Stimulated activated CD4-positive, alpha-beta T cell treated with anti-CD3 and anti-CD28 coated beads, Interleukin-4, amount 100 ng/mL, for 48 hours (primary cell): ENCODE results near the gene RAPGEF1.
A peak's percentile ranks its signal among the peaks of the same experiment; 100 is the strongest.

Source experiments
- DNase-seq, 2 donors: peaks; one replicate each; pipeline ENCODE4 v3.0.0-alpha.2; 2020; ENCODE audit warnings: low read depth in 2 of 2

RAPGEF1 gene

DNA sequence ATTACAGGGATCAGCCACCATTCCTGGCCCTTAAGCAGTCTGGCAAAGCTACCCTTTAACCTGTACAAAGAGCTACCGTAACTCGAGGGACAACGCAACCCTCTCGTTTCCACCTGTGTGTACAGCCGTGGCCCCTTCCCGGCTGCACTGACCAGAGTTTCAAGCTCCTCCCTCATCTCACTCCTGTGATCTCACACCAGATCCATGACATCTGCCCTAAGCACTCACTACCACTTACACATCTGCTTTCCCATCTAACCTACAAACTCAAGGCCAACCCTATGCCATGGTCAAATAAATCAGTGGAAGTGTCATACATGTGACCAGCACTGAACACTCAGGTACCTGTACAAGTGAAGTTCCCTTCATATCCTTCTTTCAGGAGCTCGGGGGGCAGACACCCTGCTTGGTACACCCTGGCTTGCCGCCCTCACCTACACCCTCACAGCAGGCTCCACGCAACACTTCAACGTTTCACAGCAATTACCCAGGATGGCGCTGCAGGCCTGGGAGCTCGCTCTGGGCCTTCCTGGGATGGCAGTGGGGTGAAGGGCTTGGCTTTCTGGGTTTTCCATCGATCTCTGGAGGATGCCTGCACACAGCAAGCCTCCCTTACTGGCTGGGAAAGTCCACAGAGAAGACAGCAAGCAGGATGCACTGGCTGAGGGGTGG, 132.8 kb downstream of the RAPGEF1 start:
- DNase-seq, result no peak

DNA sequence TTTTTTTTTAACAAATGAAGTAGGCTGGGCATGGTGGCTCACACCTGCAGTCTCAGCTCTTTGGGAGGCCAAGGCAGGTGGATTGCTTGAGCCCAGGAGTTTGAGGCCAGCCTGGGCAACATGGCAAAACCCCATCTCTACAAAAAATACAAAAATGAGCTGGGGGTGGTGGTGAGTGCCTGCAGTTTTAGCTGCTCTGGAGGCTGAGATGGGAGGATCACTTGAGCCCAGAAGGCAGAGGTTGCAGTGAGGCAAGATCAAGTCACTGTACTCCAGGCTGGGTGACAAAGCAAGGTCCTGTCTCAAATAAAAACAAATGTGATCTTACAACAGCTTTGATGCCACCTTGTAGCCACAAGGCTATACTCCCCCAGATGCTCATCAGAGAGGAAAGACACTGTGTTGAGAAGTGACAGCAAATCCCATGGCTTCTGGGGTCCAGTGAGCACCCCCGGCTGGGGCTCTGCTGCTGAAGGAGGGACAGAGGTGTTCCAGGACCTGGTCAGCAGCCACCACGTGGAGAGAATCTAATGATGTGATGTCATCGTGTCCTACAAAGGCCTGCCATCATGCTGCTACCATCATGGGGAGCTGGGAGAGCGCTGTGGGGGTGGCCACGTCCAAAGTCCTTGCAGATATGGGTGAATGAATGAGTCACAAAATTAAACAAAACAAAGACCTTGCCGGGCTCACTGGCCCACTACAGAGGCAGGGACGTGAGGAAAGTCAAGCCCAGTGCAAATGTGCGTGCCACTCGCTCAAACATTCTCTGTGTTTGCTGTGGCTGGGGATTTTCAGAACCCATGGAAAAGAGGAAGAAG, 133.9 kb downstream of the RAPGEF1 start:
- no peak for DNase-seq

DNA sequence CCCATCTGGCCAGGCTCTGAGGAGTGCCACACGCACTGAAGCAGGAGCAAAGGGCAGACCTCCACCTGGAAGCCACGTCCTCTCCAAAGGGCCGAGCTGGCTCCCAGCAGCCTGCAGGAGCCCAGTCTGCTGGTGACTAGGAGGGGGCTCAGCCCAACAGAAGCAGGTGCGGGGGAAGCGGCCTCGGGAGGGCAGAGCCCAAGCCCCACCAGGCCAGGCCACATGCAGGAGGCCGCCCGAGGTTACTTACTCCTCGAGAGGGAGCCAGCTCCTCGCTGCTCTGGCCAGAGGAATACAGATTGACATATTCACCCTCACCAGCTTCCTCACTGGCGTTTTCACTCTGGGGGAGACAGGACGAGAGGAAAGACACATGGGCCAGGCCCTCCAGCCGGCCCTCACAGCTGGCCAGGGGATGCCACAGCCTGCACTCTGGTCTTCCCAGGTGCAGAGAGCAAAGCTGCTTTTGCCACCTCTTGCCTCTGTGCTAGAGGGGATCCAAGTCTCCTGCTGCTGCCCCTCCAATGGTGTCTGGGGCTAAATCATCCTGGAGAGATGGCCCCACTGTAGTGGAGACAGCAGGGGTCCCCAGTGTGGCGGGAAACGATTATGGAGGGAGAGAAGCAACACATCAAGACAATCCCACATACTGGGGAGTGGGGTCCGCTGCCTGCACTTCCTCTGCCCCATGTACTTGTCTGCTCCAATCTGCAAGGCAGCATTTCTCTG, 136.0 kb downstream of the RAPGEF1 start:
- DNase-seq, result no peak

DNA sequence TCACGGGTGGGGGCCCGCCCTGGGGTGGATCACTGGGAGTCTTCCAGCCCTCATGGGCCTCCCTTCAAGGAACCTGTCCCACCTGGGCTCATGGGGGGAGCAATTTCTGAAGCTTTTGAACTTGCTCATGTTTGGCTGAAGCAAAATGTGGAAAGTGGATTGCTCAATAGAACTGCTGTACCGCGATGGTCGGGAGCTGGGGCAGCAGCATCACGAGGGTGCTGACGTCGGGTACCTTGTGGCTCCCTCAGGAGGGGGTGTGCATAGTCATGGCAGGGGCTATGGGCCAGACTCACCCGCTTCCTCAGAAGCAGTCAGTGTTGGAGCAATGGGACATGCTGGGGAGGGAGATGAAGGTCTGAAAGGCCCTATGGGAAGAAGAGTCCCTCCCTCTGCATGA, 136.7 kb downstream of the RAPGEF1 start:
- DNase-seq, result no peak

DNA sequence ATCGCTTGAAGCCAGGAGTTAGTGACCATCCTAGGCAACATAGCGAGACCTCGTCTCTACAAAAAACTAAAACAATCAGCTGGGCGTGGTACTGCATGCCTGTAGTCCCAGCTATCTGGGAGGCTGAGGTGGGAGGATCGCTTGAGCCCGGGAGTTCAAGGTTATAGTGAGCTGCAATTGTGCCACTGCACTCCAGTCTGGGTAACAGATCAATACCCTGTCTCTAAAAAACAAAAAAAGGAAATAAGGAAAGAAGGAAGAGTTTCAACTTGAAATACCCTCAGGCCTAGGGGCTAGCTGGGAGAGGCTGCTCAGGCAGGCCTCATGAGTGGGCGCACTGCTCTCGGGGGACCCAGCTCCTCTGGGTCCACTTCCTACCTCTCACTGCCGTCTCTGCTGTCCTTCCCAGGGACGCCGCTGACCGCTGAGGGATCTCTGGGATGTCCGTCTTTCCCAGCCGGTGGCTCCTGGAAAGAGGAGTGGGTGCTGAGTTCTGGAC, 138.1 kb downstream of the RAPGEF1 start:
- DNase-seq, result no peak

DNA sequence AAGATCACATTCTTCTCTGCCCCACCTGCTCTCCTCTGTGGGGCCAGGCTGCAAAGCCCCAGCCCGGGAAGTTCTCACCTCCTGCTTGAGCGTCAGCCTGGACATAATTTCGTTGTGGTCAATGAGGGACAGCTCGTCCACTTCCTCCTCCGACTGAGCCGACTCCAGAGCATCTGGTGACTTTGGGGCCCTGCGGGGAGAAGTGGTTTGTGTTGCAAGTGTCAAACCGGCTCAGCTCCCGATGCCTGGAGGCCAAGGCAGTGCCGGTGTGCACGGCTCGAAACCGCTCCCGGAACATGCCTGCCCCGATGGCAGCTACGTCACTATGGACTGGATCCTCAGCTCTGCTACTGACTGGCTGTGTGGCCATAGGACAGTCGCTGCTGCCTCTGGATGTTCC, 141.8 kb downstream of the RAPGEF1 start:
- DNase-seq, result no peak

DNA sequence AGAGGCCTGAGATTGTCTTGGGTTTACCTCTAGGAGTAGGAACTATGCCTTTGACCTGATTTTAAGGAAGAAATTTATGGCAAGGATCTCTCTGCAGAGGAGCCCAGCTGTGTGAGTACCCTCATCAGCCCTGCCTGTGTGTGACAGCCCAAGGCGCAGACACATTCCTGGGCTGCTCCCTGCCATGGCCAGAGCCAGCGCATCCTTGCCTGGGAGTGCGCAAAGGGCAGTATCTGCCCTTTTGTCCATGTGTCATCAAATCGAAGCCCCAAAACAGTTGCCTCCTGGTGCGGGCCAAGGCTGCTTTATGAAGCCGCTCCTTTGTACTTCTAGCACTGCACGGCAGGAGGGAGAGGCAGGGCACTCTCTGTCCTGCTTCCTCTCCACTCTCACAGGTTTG, 142.6 kb downstream of the RAPGEF1 start:
- DNase-seq, result no peak

DNA sequence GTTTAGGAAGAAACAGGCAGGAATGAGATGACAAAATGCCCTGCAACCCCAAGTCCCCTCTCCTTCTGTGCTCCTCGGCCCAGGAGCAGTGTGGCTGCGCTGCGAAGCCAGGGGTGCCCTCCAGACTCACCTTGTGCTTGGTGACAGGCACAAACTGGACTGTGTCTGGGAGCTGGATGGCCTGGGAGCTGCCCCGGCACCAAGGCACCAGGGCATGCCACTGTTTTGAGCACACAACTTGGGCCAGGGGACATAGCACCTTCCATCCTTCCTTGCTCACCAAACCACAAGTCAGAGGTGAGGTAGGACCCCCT, 143.5 kb downstream of the RAPGEF1 start:
- DNase-seq, result no peak

DNA sequence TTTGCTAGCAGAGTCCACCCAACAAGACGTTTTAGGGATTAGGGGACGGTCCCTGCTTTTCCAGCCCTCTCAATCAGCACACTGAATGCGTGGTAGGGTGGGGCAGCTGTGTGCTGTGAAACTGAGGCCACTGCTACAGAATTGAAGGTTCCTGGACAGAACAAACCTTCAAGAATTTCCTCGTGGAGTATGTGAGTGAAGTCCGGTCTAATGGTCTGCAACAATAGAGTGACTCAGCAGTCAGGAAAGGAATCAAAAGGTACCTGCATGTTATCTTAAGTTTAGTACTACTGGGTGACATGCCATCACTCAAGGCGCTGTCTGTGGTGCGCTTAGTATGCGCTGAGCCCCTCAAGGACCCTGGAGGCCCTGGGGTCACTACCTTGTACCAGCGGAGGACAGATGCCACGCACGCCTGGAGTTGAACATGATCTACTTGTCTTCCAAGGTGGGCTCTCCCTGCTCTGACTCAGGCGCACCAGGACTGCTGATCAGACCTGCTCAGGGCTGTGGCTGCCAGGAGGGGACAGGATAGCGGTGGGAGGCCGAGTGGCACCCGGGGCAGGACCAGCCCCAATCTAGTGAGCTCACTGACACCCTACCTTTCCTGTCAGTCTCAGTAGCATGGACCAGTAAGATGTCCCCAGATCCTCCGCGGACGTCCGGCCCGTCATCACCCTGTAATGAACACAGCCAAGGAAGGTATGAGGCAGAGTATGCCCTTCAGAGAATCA, 144.0 kb downstream of the RAPGEF1 start:
- no peak for DNase-seq

DNA sequence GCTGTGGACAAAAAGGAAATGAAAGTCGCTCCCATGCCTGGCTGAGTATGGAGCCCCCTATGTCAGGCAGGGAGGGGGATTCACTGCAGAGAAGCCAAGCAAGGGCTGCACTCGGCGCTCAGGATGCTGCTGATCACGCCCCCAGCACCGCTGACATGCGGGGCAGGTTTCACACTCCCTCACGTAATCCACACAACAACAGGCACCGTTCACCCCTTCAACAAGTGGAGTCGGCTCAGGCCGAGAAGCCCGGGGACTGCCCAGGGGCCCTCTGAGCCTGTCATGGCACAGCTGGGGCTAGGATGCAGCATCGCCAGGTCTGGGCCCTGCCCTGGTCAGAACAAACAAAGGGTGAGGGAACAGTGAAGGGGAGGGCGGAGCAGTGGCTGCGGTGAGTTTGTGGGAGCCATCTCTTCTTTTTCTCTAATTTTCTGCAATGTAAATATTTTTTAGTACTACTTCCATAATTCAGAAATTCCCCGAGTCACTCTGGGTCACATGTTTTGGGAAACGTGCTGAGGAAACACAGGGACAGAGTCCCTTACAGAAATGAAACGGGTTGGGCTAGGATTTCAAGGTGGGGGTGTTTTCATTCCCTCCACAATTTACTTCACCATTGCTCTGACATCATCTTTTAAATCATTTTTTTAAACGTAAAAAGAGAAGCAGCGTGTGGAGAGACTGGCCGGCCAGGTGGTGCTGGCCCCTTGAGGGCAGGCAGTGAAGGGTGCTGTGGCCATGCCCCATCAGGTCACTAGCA, 144.8 kb downstream of the RAPGEF1 start:
- DNase-seq, result no peak

DNA sequence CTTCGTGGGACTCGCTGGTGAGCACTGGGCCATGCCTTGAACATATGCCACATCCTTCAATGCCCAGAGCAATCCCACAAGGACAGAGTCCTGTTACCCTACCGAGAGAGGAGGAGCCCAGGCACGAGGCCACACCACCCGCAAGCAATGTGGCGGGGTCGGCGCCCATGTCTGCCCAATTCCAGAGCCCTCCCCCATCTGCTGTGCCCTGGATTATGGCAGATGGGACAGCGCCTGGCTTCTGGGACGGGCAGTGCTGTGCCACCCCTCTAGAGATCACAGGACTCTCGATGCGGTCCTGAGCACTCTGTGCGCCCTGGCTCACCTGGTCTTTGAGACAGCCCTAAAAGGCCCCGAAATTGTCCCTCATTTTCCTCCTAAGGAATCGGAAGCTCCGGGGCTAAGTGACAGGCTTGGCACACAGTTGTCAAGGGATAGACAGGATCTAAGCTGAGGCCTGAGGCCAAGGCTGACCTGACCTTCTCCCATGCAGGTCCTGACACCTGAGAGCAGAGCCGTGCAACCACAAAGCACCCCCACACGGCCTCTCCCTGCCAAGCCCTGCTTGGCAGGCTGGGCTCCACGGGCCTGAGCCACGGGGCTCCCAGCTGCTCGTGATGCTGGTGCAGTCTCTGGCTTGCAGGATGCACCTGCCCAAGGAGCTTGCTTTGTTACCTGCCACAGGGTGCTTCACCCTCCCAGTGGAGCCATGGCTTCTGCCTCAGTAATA, 145.8 kb downstream of the RAPGEF1 start:
- no peak for DNase-seq

DNA sequence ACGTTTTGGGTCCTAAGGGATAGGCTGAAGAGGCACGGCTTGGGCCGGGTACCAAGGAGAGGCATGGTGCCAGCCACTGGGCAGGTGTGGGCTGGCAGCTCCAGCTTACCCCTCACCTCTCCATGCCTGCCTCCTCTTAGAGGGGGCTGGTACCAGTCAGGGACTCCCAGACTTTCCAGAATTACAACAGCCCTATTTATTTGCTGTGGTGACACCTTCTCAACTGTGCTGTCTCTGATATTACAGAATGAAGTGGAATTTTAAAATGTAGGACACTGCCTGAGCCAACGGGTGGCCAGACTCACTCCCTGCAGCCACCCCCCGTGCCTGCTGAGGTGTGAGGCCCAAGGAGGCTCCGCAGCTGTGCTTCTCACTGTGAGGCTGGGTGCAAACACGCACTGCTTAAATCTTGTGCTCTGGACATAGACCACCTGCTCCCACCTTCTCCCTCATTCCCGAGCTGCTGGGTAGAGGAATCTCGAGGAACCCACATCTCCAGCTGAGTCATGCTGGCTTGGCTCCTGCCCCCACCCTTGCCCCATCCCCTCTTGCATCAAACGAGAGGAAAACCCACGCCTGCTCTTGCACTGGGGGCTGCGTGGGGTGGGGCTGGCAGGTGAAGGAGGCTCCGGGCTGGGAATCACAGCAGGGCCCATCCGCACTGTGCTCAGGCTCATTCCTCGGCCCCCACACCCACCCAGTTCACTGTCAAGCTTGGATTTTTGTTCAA, 146.6 kb downstream of the RAPGEF1 start:
- no peak for DNase-seq

DNA sequence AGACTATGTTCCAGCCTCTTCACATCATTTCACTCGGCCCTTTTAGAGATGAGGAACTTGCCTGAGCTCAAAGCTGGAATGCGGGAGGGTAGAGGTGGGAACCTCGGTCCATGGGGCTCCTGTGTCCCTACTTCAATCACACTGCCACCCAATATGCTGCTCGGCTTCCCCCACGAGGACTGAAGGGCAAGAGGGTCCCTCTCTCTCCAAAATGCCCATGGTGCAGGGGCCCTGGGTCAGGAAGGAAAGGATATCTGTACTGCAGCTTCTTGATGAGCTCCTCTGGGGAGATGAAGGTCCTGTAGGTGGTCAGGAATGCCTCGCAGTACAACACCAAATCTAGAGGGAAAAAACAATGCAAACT, 148.0 kb downstream of the RAPGEF1 start:
- no peak for DNase-seq

DNA sequence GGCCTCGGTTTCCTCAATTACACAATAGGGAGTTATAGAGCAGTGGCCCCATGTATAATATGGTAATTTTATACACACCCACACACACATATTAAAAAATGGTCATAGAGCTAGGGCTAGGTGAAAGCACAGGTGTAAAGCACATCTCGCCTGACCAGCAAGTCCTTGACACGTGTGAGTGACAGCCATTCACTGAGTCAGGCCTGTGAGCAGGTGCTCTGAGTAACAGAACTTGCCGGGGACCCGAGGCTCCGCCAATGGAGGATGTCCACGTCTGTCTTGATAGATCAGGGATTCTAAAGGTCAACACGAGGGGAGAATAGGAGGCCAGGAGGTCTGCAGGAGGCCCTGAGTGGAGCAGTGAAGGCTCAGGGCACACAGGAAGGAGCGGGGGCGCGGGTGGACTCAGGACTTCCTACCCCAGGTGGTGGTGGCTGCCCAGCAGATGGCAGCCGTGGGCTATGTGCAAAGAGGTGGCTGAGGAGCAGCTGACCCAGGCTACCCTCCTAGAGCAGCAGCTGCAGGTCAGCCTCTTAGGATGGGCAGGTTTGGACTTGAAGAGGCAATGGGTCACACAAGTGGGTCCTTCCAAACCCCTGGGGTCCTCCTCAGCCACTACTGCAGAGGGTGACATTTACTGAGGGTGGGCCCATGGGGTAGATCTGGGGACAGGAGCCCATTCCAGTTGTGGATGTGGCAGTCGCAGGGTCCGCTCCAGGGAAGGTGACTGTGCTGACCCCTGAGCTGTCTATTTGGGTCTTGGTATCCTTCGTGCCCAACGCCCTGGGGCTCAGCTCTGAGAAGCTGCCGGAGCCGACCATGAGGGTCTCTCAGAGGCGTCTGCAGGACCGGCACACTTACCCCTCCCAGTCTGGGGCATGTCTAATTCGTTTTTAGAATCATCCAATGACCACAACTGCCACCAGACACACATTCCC, 148.7 kb downstream of the RAPGEF1 start:
- DNase-seq, result peak; percentile 67 to 73

DNA sequence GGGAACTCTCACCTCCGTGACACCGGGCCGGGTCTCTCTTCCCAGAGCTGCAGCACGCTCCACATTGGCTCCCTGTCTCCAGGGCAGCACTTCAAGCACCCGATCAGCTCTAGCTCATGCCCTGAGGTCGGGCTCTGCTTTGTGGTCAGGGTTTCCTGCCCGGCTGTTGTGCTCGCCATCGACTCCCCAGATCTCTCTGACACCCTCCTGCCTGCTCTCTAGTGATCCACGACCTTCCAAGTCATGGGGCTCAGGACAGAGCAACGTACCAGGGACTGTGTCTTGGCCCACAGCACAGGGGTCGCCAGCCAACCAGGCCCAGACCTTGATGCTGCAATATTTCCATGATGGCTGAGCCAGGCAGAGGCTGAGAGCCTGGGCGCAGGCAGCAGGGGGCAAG, 149.4 kb downstream of the RAPGEF1 start:
- no peak for DNase-seq

DNA sequence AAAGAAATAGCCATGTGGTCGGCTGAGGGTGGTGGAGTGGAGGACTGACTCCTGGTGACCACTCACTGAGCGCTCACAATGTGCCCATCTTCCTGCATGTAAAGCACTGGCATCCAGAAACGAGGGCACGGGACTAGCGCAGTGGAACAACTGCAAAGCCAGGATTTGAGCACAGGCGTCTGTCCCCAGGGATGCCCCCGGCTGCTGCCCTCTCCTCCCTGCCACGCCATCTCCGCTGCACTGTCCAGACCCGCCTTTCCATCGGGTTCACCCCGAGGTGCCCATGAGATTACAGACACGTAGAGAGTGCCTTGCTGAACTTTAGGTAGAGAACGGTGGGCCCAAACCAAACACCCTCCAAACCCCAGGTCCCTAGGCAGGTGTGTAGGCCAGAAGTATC, 149.9 kb downstream of the RAPGEF1 start:
- DNase-seq, result no peak

DNA sequence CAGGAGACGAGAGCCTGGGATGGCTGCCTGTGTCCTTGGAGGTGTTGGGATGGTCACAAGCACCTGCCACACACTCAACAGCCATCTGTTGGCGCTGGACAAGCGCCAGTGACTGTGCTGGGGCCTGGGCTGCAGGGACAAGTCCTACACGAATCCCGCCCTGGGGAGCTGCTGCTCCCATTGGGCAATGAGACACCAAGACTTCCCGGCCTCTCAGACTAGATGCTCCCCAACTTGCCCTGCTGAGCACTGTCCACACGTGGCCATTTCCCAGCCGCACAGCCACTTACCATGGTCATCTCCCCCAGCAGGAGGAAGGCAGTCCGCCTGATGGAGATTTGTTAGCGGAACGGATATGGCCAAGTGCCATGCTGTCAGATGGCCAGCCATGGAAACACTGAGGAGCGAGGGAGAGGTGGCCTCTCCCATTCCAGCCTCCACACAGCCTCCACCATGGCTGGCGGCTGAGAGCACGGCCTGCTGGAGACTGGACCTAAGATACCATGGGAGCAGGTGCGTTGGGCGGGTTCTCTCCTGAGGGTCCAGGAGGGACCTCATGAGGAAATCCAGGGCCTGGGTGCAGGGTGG, 150.7 kb downstream of the RAPGEF1 start:
- no peak for DNase-seq

DNA sequence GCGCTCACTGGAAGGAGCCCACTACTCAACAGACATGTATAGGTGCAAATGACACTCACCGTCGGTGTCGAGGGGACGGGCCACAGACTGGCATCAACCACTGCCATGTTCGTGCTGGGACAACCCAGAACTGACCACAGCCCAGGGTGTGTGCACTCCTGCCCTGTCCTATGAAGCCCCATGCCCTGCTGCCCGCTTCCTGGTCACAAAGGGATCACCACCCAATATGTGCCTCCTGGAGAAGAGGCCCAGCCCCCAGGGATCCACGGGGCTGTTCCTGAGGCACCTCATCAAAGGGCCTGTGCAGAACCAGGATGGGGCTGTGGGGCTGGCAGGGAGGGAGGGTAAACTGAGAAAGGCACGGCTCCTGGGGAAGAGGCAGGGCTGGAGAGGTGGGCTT, 151.5 kb downstream of the RAPGEF1 start:
- DNase-seq, result no peak

DNA sequence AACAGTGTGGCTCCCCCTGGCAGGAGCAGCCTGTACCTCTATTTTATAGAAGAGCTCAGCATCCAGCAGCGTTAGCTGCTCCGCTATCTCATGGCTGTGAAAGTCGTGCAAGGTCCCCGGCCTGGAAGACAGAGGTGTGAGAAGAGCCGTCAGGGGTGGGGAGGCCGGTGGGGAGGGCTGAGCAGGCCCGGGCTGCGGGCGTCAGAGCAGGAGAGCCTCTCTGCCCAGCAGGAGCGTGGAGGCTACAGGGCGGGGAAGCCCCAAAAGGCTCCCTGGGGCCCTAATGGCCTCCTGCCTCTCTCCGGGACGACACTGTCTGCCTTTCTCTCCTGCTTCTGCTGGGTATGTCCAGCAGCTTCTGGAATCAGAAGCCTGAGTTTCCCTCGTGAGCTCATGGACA, 152.0 kb downstream of the RAPGEF1 start:
- no peak for DNase-seq
